A673 (cell line): ENCODE results near the gene EIF3F. TPM values are rescaled to one million over a fixed set of nuclear protein-coding genes. Genes with fewer than 3 reads are reported as not detected.

Experiments used
- BruUV-seq: library from RNA; stranded (reverse); fragments of 400-500 nt; replicated peaks from 2 replicates; lab custom pipeline; 2021; lab: Mats Ljungman, UMichigan
- CTCF ChIA-PET: fragments of 300-600 bp; sonication (Branson Sonifier 250); formaldehyde crosslinking; loops from one replicate; lab custom pipeline; 2022; ENCODE audit warnings: antibody characterized with exemption; lab: Charles Lee
- POLR2A ChIA-PET: fragments of 300-600 bp; sonication (Branson Sonifier 250); formaldehyde crosslinking; loops from one replicate; lab custom pipeline; 2022; ENCODE audit warnings: antibody characterized with exemption; ENCODE audit not compliant: low non-redundant PET; lab: Charles Lee
- DNase-seq: peaks from one replicate; pipeline ENCODE4 v3.0.0-alpha.2; 2015; ENCODE audit warnings: low spot score
- H3K27ac ChIP-seq: fragments of 200-600 bp; sonication (generic); 2 replicates; pipeline ENCODE4 v1.5.1; 2016; ENCODE audit warnings: mixed run types, low read depth, mild to moderate bottlenecking, mixed read lengths, antibody characterized with exemption, low read length; ENCODE audit not compliant: poor library complexity, severe bottlenecking
- H3K27me3 ChIP-seq: fragments of 200-600 bp; sonication (generic); replicated peaks from 2 replicates; pipeline ENCODE4 v1.6.1; 2017; ENCODE audit warnings: mixed run types, low read depth, mild to moderate bottlenecking, mixed read lengths, antibody characterized with exemption, low read length; ENCODE audit not compliant: insufficient read depth, poor library complexity
- H3K36me3 ChIP-seq: fragments of 200-600 bp; sonication (generic); 2 replicates; pipeline ENCODE4 v1.6.1; 2016; ENCODE audit warnings: mixed run types, mild to moderate bottlenecking, mixed read lengths, antibody characterized with exemption, low read length; ENCODE audit not compliant: insufficient read depth, poor library complexity, severe bottlenecking
- H3K4me1 ChIP-seq: fragments of 200-600 bp; sonication (generic); 2 replicates; pipeline ENCODE4 v1.6.1; 2017; ENCODE audit warnings: mixed run types, mild to moderate bottlenecking, mixed read lengths, antibody characterized with exemption, low read length; ENCODE audit not compliant: insufficient read depth, poor library complexity, severe bottlenecking
- H3K4me3 ChIP-seq: fragments of 200-600 bp; sonication (generic); 2 replicates; pipeline ENCODE4 v1.5.1; 2016; ENCODE audit warnings: low read depth, mixed run types, mild to moderate bottlenecking, mixed read lengths, low read length; ENCODE audit not compliant: poor library complexity, severe bottlenecking
- H3K9me3 ChIP-seq: fragments of 200-600 bp; sonication (generic); 2 replicates; pipeline ENCODE4 v1.6.1; 2016; ENCODE audit warnings: mixed run types, low read depth, mild to moderate bottlenecking, mixed read lengths, antibody characterized with exemption, low read length; ENCODE audit not compliant: poor library complexity, severe bottlenecking
- CTCF ChIP-seq: fragments of 300-800, 200-600 bp; sonication (generic); conservative IDR thresholded peaks from 2 replicates; pipeline ENCODE4 v1.5.1; 2017; ENCODE audit warnings: low read depth, mild to moderate bottlenecking, antibody characterized with exemption, low read length, moderate library complexity, mixed read lengths
- EZH2 ChIP-seq: fragments of 200-600 bp; sonication (generic); IDR thresholded peaks from 2 replicates; pipeline ENCODE4 v1.6.1; 2017; ENCODE audit warnings: borderline replicate concordance, low read depth, mild to moderate bottlenecking, mixed read lengths, antibody characterized with exemption, low read length; ENCODE audit not compliant: poor library complexity, severe bottlenecking
- intact Hi-C: fragments of 100-400 bp; cut with micrococcal nuclease; formaldehyde crosslinking; loops from one replicate; pipeline ENCODE4 v1.10.0; 2022; ENCODE audit not compliant: unreplicated experiment
- total RNA-seq: library from RNA; stranded (reverse); gene quantifications from 2 replicates; pipeline ENCODE4 v1.2.3, GENCODE V29; 2021

Gene EIF3F
- total RNA-seq, 1 experiment from 2014 or later = 151 TPM

- ChIA-PET POLR2A (no interaction called here), CTCF (no interaction called here)
- Histone ChIP-seq H3K27ac (no peak overlapping the region), H3K9me3 (no peaks in the 10 kb centered on the region), H3K4me3 (no peak overlapping the region), H3K36me3 (no peaks in the 10 kb centered on the region), H3K4me1 (no peaks in the 10 kb centered on the region), H3K27me3 (peaks cover 10% of the 10 kb centered on the region)
- no TSS peak for BruUV-seq
- TF ChIP-seq CTCF = no peak
- TF ChIP-seq EZH2 = no peak
- intact Hi-C loops = no loop called here
- no peak for DNase-seq
Observed at GRCh38 chr11:7973011-7973410, 14.1 kb upstream of the EIF3F start.

GRCh38 chr11:7974668-7975067, 12.5 kb upstream of the EIF3F start:
- ChIA-PET CTCF (no interaction called here), POLR2A (no interaction called here)
- Histone ChIP-seq H3K4me1 (no peaks in the 10 kb centered on the region), H3K4me3 (no peak overlapping the region), H3K36me3 (no peaks in the 10 kb centered on the region), H3K27ac (no peak overlapping the region), H3K9me3 (no peaks in the 10 kb centered on the region), H3K27me3 (no peaks in the 10 kb centered on the region)
- no peak for TF ChIP-seq CTCF
- TF ChIP-seq EZH2 = no peak
- BruUV-seq = no TSS peak
- no peak for DNase-seq
- intact Hi-C loops = no loop called here

- intact Hi-C loops = no loop called here
- H3K4me3 ChIP-seq = no peak overlapping the region
- H3K27ac ChIP-seq = no peak overlapping the region
- ChIA-PET POLR2A (no interaction called here), CTCF (no interaction called here)
- H3K9me3 ChIP-seq = no peaks in the 10 kb centered on the region
- H3K27me3 ChIP-seq = no peaks in the 10 kb centered on the region
- H3K36me3 ChIP-seq = no peaks in the 10 kb centered on the region
- no peak for TF ChIP-seq CTCF
- TF ChIP-seq EZH2 = no peak
- BruUV-seq = no TSS peak
- no peaks in the 10 kb centered on the region for H3K4me1 ChIP-seq
- DNase-seq = no peak
Observed at GRCh38 chr11:7977232-7977917, 9.8 kb upstream of the EIF3F start.
